Neural progenitor cell (in vitro differentiated cells): ENCODE results near the gene GAB2.

ENCODE experiments used
- CTCF ChIP-seq: fragments of 200-600 bp; sonication (generic); IDR thresholded peaks from 2 replicates; pipeline ENCODE4 v1.5.1; 2017; ENCODE audit warnings: antibody characterized with exemption, mild to moderate bottlenecking
- EZH2 ChIP-seq: fragments of 200-600 bp; sonication (generic); IDR thresholded peaks from 2 replicates; pipeline ENCODE4 v1.6.1; 2017; ENCODE audit warnings: antibody characterized with exemption, mild to moderate bottlenecking, moderate library complexity
- EZH2phosphoT487 ChIP-seq: fragments of 200-600 bp; sonication (generic); IDR thresholded peaks from 2 replicates; pipeline ENCODE4 v1.6.1; 2017; ENCODE audit warnings: antibody characterized with exemption

DNA sequence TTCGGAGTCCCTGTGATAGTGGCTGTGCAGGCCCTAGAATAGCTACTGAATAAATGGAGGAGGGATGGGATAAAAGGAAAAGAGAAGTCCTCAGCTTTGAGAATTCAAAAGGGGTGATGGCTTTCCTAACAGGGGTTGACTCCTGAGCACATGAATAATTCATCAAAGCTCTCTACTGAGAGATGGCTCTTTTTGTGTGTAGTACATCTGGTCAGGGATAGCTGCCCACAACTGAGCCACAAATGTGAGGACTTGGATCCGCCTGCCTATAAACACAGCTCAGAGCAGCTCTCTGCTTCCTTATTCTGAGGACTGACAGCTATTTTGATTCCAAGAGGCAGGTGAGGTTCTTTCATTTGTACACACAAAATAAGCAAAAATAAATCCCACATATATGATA is 146.6 kb downstream of the GAB2 start:
- TF ChIP-seq EZH2 = no peak
- TF ChIP-seq CTCF = no peak
- TF ChIP-seq EZH2phosphoT487 = no peak
